SK-N-SH treated with all-trans-retinoic acid at 6 μM for 48 hours (cell line): ENCODE measurements around the gene CYP2A6.
"Not testable (repeated sequence)": the region's sequence is repeated elsewhere in the genome, so short reads cannot be mapped to it uniquely, and the experiment has no call there.

Experiments used
- ATAC-seq: fragments of 200-7000 bp; cut with Tn5 transposase; 3 replicates; pipeline ENCODE4 v1.9.1; 2020; ENCODE audit warnings: mild to moderate bottlenecking, moderate library complexity
- ARNTL ChIP-seq: fragments of 450-650 bp; formaldehyde crosslinking; IDR thresholded peaks from 2 replicates; pipeline ENCODE4 v1.5.0; 2020; ENCODE audit warnings: low read depth, mild to moderate bottlenecking, moderate library complexity, borderline replicate concordance
- BACH2 ChIP-seq: fragments of 250-450 bp; sonication (Bioruptor Pico); IDR thresholded peaks from 2 replicates; pipeline ENCODE4 v1.9.0; 2021; ENCODE audit warnings: mild to moderate bottlenecking, borderline replicate concordance
- CSDC2 ChIP-seq: fragments of 250-450 bp; sonication (Bioruptor Pico); IDR thresholded peaks from 2 replicates; pipeline ENCODE4 v1.5.0; 2020; ENCODE audit warnings: mild to moderate bottlenecking, moderate library complexity
- GLIS3 ChIP-seq: fragments of 250-450 bp; sonication (Bioruptor Pico); IDR thresholded peaks from 2 replicates; pipeline ENCODE4 v1.5.0; 2020; ENCODE audit warnings: mild to moderate bottlenecking, moderate library complexity
- ISL1 ChIP-seq: fragments of 250-450 bp; sonication (Bioruptor Pico); IDR thresholded peaks from 2 replicates; pipeline ENCODE4 v2.1.2; 2022; ENCODE audit warnings: mild to moderate bottlenecking, moderate library complexity
- OSR1 ChIP-seq: fragments of 250-450 bp; sonication (Bioruptor Pico); IDR thresholded peaks from 2 replicates; pipeline ENCODE4 v1.8.0; 2022; ENCODE audit warnings: moderate library complexity, mild to moderate bottlenecking, inconsistent platforms
- PATZ1 ChIP-seq: fragments of 250-450 bp; sonication (Bioruptor Pico); IDR thresholded peaks from 2 replicates; pipeline ENCODE4 v1.8.0; 2020; ENCODE audit warnings: mild to moderate bottlenecking, moderate library complexity, borderline replicate concordance
- PPARA ChIP-seq: fragments of 250-450 bp; sonication (Bioruptor Pico); IDR thresholded peaks from 2 replicates; pipeline ENCODE4 v1.5.0; 2020; ENCODE audit warnings: mild to moderate bottlenecking, borderline replicate concordance
- RARB ChIP-seq: fragments of 250-450 bp; sonication (Bioruptor Pico); IDR thresholded peaks from 2 replicates; pipeline ENCODE4 v1.8.0; 2021; ENCODE audit warnings: mild to moderate bottlenecking, moderate library complexity
- SNAI2 ChIP-seq: fragments of 250-450 bp; sonication (Bioruptor Pico); IDR thresholded peaks from 2 replicates; pipeline ENCODE4 v1.5.0; 2020; ENCODE audit warnings: mild to moderate bottlenecking, moderate library complexity
- TCF4 ChIP-seq: fragments of 250-450 bp; sonication (Bioruptor Pico); IDR thresholded peaks from 2 replicates; pipeline ENCODE4 v1.8.0; 2021; ENCODE audit warnings: mild to moderate bottlenecking, moderate library complexity, borderline replicate concordance
- TOX ChIP-seq: fragments of 250-450 bp; sonication (Bioruptor Pico); IDR thresholded peaks from 2 replicates; pipeline ENCODE4 v1.8.0; 2021; ENCODE audit warnings: mild to moderate bottlenecking, moderate library complexity, borderline replicate concordance
- ZC3H10 ChIP-seq: fragments of 250-450 bp; sonication (Bioruptor Pico); IDR thresholded peaks from 2 replicates; pipeline ENCODE4 v1.5.1; 2021; ENCODE audit warnings: mild to moderate bottlenecking, moderate library complexity
- ZFP3 ChIP-seq: fragments of 250-450 bp; sonication (Bioruptor Pico); IDR thresholded peaks from 2 replicates; pipeline ENCODE4 v1.5.0; 2020; ENCODE audit warnings: mild to moderate bottlenecking, moderate library complexity
- ZNF70 ChIP-seq: fragments of 450-650 bp; formaldehyde crosslinking; IDR thresholded peaks from 2 replicates; pipeline ENCODE4 v1.5.0; 2020; ENCODE audit warnings: mild to moderate bottlenecking, moderate library complexity
- ZNF8 ChIP-seq: fragments of 450-650 bp; formaldehyde crosslinking; IDR thresholded peaks from 2 replicates; pipeline ENCODE4 v1.5.0; 2020; ENCODE audit warnings: mild to moderate bottlenecking, moderate library complexity
- TF ChIP-seq, protein P1 (sequence below): fragments of 250-450 bp; sonication (Bioruptor Pico); IDR thresholded peaks from 2 replicates; pipeline ENCODE4 v1.5.1; 2021; ENCODE audit warnings: mild to moderate bottlenecking, moderate library complexity
- TF ChIP-seq, protein P2 (sequence below): fragments of 250-450 bp; sonication (Bioruptor Pico); IDR thresholded peaks from 2 replicates; pipeline ENCODE4 v1.8.0; 2021; ENCODE audit warnings: low read depth, mild to moderate bottlenecking, moderate library complexity, borderline replicate concordance
- TF ChIP-seq, protein P3 (sequence below): fragments of 250-450 bp; sonication (Bioruptor Pico); IDR thresholded peaks from 2 replicates; pipeline ENCODE4 v1.5.1; 2020; ENCODE audit warnings: low read depth, mild to moderate bottlenecking, moderate library complexity
- TF ChIP-seq, protein P4 (sequence below): fragments of 250-450 bp; sonication (Bioruptor Pico); IDR thresholded peaks from 2 replicates; pipeline ENCODE4 v1.5.0; 2020; ENCODE audit warnings: mild to moderate bottlenecking, moderate library complexity

The CYP2A6 gene, protein sequence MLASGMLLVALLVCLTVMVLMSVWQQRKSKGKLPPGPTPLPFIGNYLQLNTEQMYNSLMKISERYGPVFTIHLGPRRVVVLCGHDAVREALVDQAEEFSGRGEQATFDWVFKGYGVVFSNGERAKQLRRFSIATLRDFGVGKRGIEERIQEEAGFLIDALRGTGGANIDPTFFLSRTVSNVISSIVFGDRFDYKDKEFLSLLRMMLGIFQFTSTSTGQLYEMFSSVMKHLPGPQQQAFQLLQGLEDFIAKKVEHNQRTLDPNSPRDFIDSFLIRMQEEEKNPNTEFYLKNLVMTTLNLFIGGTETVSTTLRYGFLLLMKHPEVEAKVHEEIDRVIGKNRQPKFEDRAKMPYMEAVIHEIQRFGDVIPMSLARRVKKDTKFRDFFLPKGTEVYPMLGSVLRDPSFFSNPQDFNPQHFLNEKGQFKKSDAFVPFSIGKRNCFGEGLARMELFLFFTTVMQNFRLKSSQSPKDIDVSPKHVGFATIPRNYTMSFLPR

DNA sequence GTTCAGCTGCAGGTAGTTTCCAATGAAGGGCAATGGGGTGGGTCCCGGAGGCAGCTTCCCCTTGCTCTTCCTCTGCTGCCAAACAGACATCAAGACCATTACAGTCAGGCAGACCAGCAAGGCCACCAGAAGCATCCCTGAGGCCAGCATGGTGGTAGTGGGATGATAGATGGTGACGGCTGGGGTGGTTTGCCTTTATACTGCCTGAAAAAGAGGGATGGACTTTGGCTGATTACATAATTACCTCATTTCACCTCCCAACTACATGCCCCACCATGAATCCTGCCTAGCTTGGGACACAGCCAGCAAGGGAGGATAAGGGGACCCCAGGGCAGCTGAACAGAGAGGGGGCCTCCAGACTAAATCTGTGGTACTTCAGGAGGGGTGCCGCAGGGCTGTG is at the start of gene CYP2A6:
Gene CYP2A6, minus strand, starts transcription at position 171 of the 400 bp plus-strand sequence. Its CDS starts 21 bp downstream, at position 150.
- not testable (repeated sequence) for ATAC-seq

DNA sequence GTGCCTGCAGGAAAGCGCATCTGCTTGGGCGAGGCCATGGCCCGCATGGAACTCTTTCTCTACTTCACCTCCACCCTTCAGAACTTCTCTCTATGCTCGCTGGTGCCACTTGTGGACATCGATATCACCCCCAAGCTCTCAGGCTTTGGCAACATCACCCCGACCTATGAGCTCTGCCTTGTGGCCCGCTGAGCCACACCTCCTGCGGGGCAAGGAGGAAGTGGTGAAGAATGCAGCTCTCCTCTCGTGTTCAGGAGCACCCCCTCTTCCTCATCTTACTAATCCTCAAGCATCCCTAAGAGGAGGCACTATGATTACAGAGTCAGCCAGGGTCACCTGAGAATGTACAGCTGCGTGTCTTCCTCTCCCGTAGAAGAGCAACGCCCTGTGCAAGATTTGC is 49.7 kb upstream of the CYP2A6 start:
- not testable (repeated sequence) for ATAC-seq

GRCh38 chr19:40896843-40897789 is 46.9 kb upstream of the CYP2A6 start:
- not testable (repeated sequence) for ATAC-seq

DNA sequence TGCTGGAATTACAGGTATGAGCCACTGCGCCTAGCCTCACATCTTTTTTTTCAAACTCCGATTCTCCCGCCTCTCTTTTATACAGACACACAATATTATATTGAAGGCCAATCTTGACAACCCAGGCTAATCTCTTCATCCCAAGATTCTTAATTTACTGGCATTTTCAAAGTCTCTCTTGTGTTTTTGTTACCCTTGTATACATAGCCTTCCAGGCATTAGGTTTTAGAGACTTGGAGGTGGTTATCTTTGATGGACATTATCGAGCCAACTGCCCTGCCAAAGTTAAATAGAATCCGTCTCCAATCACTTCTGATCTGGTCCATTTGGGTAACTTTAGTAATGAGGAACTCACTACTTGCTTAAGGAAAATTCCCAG is 46.2 kb upstream of the CYP2A6 start:
- no peak for TF ChIP-seq TCF4 (CRISPR knock-in tag)
- no peak for TF ChIP-seq OSR1
- TF ChIP-seq GLIS3 = no peak
- TF ChIP-seq PPARA (CRISPR knock-in tag) = no peak
- TF ChIP-seq, protein P1, sequence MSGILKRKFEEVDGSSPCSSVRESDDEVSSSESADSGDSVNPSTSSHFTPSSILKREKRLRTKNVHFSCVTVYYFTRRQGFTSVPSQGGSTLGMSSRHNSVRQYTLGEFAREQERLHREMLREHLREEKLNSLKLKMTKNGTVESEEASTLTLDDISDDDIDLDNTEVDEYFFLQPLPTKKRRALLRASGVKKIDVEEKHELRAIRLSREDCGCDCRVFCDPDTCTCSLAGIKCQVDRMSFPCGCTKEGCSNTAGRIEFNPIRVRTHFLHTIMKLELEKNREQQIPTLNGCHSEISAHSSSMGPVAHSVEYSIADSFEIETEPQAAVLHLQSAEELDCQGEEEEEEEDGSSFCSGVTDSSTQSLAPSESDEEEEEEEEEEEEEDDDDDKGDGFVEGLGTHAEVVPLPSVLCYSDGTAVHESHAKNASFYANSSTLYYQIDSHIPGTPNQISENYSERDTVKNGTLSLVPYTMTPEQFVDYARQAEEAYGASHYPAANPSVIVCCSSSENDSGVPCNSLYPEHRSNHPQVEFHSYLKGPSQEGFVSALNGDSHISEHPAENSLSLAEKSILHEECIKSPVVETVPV = no peak
- TF ChIP-seq BACH2 (CRISPR knock-in tag) = no peak
- TF ChIP-seq ZC3H10 = no peak
- no peak for TF ChIP-seq ZNF8 (CRISPR knock-in tag)
- no peak for TF ChIP-seq PATZ1 (CRISPR knock-in tag)
- no peak for TF ChIP-seq ISL1 (CRISPR knock-in tag)
- TF ChIP-seq, protein P2, sequence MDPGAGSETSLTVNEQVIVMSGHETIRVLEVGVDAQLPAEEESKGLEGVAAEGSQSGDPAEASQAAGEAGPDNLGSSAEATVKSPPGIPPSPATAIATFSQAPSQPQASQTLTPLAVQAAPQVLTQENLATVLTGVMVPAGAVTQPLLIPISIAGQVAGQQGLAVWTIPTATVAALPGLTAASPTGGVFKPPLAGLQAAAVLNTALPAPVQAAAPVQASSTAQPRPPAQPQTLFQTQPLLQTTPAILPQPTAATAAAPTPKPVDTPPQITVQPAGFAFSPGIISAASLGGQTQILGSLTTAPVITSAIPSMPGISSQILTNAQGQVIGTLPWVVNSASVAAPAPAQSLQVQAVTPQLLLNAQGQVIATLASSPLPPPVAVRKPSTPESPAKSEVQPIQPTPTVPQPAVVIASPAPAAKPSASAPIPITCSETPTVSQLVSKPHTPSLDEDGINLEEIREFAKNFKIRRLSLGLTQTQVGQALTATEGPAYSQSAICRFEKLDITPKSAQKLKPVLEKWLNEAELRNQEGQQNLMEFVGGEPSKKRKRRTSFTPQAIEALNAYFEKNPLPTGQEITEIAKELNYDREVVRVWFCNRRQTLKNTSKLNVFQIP (CRISPR knock-in tag) = no peak
- no peak for TF ChIP-seq ARNTL (CRISPR knock-in tag)
- no peak for TF ChIP-seq CSDC2
- no peak for TF ChIP-seq ZNF70 (CRISPR knock-in tag)
- TF ChIP-seq, protein P3, sequence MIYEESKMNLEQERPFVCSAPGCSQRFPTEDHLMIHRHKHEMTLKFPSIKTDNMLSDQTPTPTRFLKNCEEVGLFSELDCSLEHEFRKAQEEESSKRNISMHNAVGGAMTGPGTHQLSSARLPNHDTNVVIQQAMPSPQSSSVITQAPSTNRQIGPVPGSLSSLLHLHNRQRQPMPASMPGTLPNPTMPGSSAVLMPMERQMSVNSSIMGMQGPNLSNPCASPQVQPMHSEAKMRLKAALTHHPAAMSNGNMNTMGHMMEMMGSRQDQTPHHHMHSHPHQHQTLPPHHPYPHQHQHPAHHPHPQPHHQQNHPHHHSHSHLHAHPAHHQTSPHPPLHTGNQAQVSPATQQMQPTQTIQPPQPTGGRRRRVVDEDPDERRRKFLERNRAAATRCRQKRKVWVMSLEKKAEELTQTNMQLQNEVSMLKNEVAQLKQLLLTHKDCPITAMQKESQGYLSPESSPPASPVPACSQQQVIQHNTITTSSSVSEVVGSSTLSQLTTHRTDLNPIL (CRISPR knock-in tag) = no peak
- TF ChIP-seq, protein P4, sequence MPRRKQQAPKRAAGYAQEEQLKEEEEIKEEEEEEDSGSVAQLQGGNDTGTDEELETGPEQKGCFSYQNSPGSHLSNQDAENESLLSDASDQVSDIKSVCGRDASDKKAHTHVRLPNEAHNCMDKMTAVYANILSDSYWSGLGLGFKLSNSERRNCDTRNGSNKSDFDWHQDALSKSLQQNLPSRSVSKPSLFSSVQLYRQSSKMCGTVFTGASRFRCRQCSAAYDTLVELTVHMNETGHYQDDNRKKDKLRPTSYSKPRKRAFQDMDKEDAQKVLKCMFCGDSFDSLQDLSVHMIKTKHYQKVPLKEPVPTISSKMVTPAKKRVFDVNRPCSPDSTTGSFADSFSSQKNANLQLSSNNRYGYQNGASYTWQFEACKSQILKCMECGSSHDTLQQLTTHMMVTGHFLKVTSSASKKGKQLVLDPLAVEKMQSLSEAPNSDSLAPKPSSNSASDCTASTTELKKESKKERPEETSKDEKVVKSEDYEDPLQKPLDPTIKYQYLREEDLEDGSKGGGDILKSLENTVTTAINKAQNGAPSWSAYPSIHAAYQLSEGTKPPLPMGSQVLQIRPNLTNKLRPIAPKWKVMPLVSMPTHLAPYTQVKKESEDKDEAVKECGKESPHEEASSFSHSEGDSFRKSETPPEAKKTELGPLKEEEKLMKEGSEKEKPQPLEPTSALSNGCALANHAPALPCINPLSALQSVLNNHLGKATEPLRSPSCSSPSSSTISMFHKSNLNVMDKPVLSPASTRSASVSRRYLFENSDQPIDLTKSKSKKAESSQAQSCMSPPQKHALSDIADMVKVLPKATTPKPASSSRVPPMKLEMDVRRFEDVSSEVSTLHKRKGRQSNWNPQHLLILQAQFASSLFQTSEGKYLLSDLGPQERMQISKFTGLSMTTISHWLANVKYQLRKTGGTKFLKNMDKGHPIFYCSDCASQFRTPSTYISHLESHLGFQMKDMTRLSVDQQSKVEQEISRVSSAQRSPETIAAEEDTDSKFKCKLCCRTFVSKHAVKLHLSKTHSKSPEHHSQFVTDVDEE (CRISPR knock-in tag) = no peak
- no peak for TF ChIP-seq RARB (CRISPR knock-in tag)
- TF ChIP-seq SNAI2 (CRISPR knock-in tag) = no peak
- no peak for TF ChIP-seq TOX (CRISPR knock-in tag)
- no peak for TF ChIP-seq ZFP3 (CRISPR knock-in tag)
- ATAC-seq = no peak
